A673 (cell line): ENCODE results near the gene LUC7L. TPM values are rescaled to one million over a fixed set of nuclear protein-coding genes. Genes with fewer than 3 reads are reported as not detected.

Experiments
- Bru-seq: library from RNA; stranded (reverse); fragments of 400-500 nt; gene quantifications from one replicate; lab custom pipeline; 2021; lab: Mats Ljungman, UMichigan
- BruChase-seq, 2 experiments: library from RNA; stranded (reverse); fragments of 400-500 nt; gene quantifications; one replicate each; lab custom pipeline; 2021; lab: Mats Ljungman, UMichigan
- BruUV-seq: library from RNA; stranded (reverse); fragments of 400-500 nt; replicated peaks from 2 replicates; lab custom pipeline; 2021; lab: Mats Ljungman, UMichigan
- CTCF ChIA-PET: fragments of 300-600 bp; sonication (Branson Sonifier 250); formaldehyde crosslinking; loops from one replicate; lab custom pipeline; 2022; ENCODE audit warnings: antibody characterized with exemption; lab: Charles Lee
- POLR2A ChIA-PET: fragments of 300-600 bp; sonication (Branson Sonifier 250); formaldehyde crosslinking; loops from one replicate; lab custom pipeline; 2022; ENCODE audit warnings: antibody characterized with exemption; ENCODE audit not compliant: low non-redundant PET; lab: Charles Lee
- DNase-seq: peaks from one replicate; pipeline ENCODE4 v3.0.0-alpha.2; 2015; ENCODE audit warnings: low spot score
- H3K27ac ChIP-seq: fragments of 200-600 bp; sonication (generic); 2 replicates; pipeline ENCODE4 v1.5.1; 2016; ENCODE audit warnings: mixed run types, low read depth, mild to moderate bottlenecking, mixed read lengths, antibody characterized with exemption, low read length; ENCODE audit not compliant: poor library complexity, severe bottlenecking
- H3K27me3 ChIP-seq: fragments of 200-600 bp; sonication (generic); replicated peaks from 2 replicates; pipeline ENCODE4 v1.6.1; 2017; ENCODE audit warnings: mixed run types, low read depth, mild to moderate bottlenecking, mixed read lengths, antibody characterized with exemption, low read length; ENCODE audit not compliant: insufficient read depth, poor library complexity
- H3K36me3 ChIP-seq: fragments of 200-600 bp; sonication (generic); 2 replicates; pipeline ENCODE4 v1.6.1; 2016; ENCODE audit warnings: mixed run types, mild to moderate bottlenecking, mixed read lengths, antibody characterized with exemption, low read length; ENCODE audit not compliant: insufficient read depth, poor library complexity, severe bottlenecking
- H3K4me1 ChIP-seq: fragments of 200-600 bp; sonication (generic); 2 replicates; pipeline ENCODE4 v1.6.1; 2017; ENCODE audit warnings: mixed run types, mild to moderate bottlenecking, mixed read lengths, antibody characterized with exemption, low read length; ENCODE audit not compliant: insufficient read depth, poor library complexity, severe bottlenecking
- H3K4me3 ChIP-seq: fragments of 200-600 bp; sonication (generic); 2 replicates; pipeline ENCODE4 v1.5.1; 2016; ENCODE audit warnings: low read depth, mixed run types, mild to moderate bottlenecking, mixed read lengths, low read length; ENCODE audit not compliant: poor library complexity, severe bottlenecking
- H3K9me3 ChIP-seq: fragments of 200-600 bp; sonication (generic); 2 replicates; pipeline ENCODE4 v1.6.1; 2016; ENCODE audit warnings: mixed run types, low read depth, mild to moderate bottlenecking, mixed read lengths, antibody characterized with exemption, low read length; ENCODE audit not compliant: poor library complexity, severe bottlenecking
- EZH2 ChIP-seq: fragments of 200-600 bp; sonication (generic); IDR thresholded peaks from 2 replicates; pipeline ENCODE4 v1.6.1; 2017; ENCODE audit warnings: borderline replicate concordance, low read depth, mild to moderate bottlenecking, mixed read lengths, antibody characterized with exemption, low read length; ENCODE audit not compliant: poor library complexity, severe bottlenecking
- intact Hi-C: fragments of 100-400 bp; cut with micrococcal nuclease; formaldehyde crosslinking; loops from one replicate; pipeline ENCODE4 v1.10.0; 2022; ENCODE audit not compliant: unreplicated experiment
- long read RNA-seq: library from polyadenylated mRNA; stranded (forward); transcript quantifications from one replicate; pipeline ENCODE4 v2.0.0, GENCODE V29; 2022
- total RNA-seq: library from RNA; stranded (reverse); gene quantifications from 2 replicates; pipeline ENCODE4 v1.2.3, GENCODE V29; 2021
- TF ChIP-seq, protein P1 (sequence below): fragments of 300-800, 200-600 bp; sonication (generic); conservative IDR thresholded peaks from 2 replicates; pipeline ENCODE4 v1.5.1; 2017; ENCODE audit warnings: low read depth, mild to moderate bottlenecking, antibody characterized with exemption, low read length, moderate library complexity, mixed read lengths

LUC7L gene, protein sequence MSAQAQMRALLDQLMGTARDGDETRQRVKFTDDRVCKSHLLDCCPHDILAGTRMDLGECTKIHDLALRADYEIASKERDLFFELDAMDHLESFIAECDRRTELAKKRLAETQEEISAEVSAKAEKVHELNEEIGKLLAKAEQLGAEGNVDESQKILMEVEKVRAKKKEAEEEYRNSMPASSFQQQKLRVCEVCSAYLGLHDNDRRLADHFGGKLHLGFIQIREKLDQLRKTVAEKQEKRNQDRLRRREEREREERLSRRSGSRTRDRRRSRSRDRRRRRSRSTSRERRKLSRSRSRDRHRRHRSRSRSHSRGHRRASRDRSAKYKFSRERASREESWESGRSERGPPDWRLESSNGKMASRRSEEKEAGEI
- 128 and 152 TPM in 2 replicates for total RNA-seq
- Bru-seq, nascent RNA = percentile 90 among the genes with signal in this experiment
- percentile 92 among the genes with signal in this experiment for BruChase-seq, experiment 1, labeled RNA remaining after a 2-hour chase
- BruChase-seq, experiment 2, labeled RNA remaining after a 6-hour chase = percentile 93 among the genes with signal in this experiment
- long read RNA-seq, transcript LUC7L-202 (9 exons, 2,097 nt) = minor isoform, 5 of 125 reads
- long read RNA-seq, transcript LUC7L-204 (10 exons, 1,504 nt) = minor isoform, 10 of 125 reads
- long read RNA-seq, transcript LUC7L-201 (10 exons, 1,456 nt) = major isoform, 36 of 125 reads
- long read RNA-seq, partial matches to known transcripts = 38 of 125 reads
- long read RNA-seq, other reads (novel, unspliced or antisense) = 32 of 125 reads

DNA sequence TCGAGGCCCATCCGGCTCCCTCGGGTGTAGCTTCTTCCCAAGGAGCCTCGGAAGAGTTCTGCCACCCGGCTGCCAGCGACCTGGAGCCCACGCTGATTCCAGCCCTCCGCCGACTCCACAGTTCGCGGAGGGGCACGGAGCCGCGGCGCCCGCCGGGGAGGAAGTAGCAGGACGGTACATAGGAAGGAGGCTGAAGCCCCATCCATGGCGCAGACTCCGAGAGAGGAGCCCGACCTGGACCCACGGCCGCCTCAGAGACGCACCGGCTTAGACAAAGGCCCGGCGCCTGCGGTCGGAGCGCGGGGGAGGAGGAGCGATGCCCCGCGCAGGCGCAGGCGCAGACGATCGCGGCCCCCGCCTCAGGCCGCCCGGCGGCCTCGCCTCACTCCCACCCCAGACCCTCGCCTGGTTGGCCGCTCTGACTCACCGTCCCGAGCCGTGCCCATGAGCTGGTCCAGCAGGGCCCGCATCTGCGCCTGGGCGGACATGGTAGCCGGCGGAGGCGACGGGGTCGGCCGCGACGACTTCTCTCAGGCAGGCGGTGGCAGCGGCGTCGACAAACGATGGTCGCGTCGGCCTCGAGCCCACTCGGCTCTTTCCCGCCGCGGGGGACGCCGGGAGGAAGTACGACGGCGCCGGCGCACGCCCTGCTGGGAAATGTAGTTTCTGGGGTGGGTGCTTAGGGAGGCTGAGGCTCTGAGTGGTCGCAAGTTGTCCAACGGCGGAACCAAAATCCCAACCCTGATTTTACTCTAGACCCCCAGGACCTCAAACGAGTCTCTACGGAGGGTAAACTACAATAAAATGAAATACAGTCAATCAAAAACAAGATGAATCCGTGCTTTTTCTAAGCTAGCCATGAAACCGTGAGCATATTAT lies at the start of gene LUC7L:
Gene LUC7L, minus strand, starts transcription at position 598 of the 879 bp plus-strand sequence. Its CDS starts 110 bp downstream, at position 488.
- DNase-seq = peak; percentile 96
- peaks cover 11% of the 10 kb centered on the region for H3K4me1 ChIP-seq
- H3K4me3 ChIP-seq = peak within 1 kb of the TSS; percentile 91
- BruUV-seq = TSS peak; percentile 75
- peak within 1 kb of the TSS; percentile 98 for H3K27ac ChIP-seq
- TF ChIP-seq, protein P1, sequence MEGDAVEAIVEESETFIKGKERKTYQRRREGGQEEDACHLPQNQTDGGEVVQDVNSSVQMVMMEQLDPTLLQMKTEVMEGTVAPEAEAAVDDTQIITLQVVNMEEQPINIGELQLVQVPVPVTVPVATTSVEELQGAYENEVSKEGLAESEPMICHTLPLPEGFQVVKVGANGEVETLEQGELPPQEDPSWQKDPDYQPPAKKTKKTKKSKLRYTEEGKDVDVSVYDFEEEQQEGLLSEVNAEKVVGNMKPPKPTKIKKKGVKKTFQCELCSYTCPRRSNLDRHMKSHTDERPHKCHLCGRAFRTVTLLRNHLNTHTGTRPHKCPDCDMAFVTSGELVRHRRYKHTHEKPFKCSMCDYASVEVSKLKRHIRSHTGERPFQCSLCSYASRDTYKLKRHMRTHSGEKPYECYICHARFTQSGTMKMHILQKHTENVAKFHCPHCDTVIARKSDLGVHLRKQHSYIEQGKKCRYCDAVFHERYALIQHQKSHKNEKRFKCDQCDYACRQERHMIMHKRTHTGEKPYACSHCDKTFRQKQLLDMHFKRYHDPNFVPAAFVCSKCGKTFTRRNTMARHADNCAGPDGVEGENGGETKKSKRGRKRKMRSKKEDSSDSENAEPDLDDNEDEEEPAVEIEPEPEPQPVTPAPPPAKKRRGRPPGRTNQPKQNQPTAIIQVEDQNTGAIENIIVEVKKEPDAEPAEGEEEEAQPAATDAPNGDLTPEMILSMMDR = no peak
- no peak for TF ChIP-seq EZH2
- intact Hi-C loops = no loop called here
- peaks cover 35% of the 10 kb centered on the region for H3K36me3 ChIP-seq
- no peaks in the 10 kb centered on the region for H3K27me3 ChIP-seq
- no peaks in the 10 kb centered on the region for H3K9me3 ChIP-seq
- ChIA-PET POLR2A (interaction anchor here (0.5 kb wide), 1 partner anchor 751 kb away, joined by 4 read pairs; no protein-coding TSS in a partner anchor), CTCF (interaction anchor here (0.6 to 0.7 kb wide), 2 partner anchors 54 to 132 kb away, joined by 3 read pairs; no protein-coding TSS in a partner anchor)

DNA sequence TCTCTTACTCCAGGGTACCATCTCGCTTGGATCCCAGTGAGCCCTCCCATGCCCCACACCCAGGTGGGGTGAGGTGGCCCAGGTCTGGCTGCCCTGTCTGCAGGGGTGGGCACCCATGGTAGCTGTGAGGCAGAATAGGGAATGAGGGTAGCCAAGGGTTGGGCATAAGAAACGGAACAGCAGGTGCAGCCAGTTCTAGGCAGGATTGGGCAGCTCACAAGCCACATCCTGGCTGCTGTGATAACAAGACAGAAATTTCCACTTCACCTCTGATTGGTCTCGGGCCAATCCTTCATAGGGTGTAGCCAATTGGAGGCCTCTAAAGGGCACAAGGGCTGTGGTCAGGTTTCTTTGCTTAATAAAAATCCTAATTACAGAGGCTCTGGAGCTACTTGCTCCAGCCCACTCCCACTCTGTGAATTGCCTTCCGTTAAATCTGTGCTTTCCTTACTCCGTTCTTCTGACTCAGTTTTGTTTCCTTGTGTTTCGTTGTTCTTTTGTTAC lies 49.7 kb upstream of the LUC7L start:
- Histone ChIP-seq H3K4me1 (no peaks in the 10 kb centered on the region), H3K4me3 (no peak overlapping the region), H3K9me3 (no peaks in the 10 kb centered on the region), H3K27me3 (peaks cover 34% of the 10 kb centered on the region), H3K27ac (no peak overlapping the region), H3K36me3 (no peaks in the 10 kb centered on the region)
- no TSS peak for BruUV-seq
- TF ChIP-seq, protein P1 = no peak
- TF ChIP-seq EZH2 = no peak
- DNase-seq = peak; percentile 45
- ChIA-PET POLR2A (no interaction called here), CTCF (no interaction called here)
- intact Hi-C loops = no loop called here
